ENCODE data around the gene NBEAL2. TPM values are rescaled to one million over a fixed set of nuclear protein-coding genes. Genes with fewer than 3 reads are reported as not detected.
A peak's percentile ranks its signal among the peaks of the same experiment; 100 is the strongest.

NBEAL2 gene
- total and polyA plus RNA-seq, 11 donors = 8.1 to 45.7 (median 13.1) TPM

GRCh38 chr3:47015151-47015550 lies 35.7 kb downstream of the NBEAL2 start:
- TF ChIP-seq POLR2A (IDR thresholded peaks at IDR 0.05) (no peak), CTCF (IDR thresholded peaks at IDR 0.05) (no peak)
- H3K27me3 ChIP-seq = no peaks in the 10 kb centered on the region
- intact Hi-C loops (cut with DNase I) = loop anchor here in 1 of 10 donors (10.0 kb wide), 1 partner anchor 310 kb away; no protein-coding TSS in a partner anchor
- H3K9me3 ChIP-seq = no peaks in the 10 kb centered on the region
- no peak overlapping the region for H3K4me3 ChIP-seq
- ATAC-seq (no peak), DNase-seq (no peak)
- peaks cover 0 to 63% (median 47%) of the 10 kb centered on the region in 9 donors for H3K36me3 ChIP-seq
- H3K4me1 ChIP-seq = peaks cover 0 to 16% (median under 1%) of the 10 kb centered on the region in 12 donors
- no peak overlapping the region for H3K27ac ChIP-seq

DNA sequence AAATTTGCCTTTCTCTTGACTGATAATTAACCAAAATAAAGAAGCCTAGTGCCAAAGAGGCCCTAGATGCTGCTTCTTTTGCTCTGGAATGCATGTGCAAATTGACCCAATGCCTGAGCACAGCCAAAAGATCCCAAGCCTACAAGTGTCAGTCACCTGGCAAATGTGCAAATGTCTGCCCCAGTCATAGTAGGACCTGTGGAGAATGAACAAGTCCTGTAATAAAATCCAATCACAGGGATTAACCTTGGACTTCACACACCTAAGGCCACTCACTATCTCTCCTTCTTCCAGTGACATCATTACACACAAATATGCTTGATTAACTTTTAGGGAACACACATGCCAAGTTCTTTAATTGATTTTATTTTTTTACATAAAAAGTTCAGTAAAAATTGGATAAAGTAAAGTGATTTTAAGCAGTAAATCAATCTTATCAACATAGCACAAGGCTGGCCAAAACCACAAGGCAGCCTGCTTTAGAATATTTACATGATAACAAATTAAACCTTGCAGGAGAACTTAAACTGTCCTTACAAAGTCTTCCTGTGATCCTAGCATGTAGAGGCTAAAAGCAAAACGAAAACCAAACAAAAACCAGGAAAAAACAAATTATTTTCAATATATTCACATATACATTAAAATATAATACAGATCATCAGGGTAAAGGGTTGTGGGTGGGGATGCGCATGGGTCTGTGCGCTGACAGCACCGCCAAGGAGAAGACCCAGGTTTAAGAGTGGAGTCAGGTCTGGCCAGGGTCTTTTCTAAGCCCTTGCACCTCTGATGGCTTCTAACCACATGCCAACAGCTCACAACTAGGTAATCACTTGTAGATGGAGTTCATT lies 36.8 kb downstream of the NBEAL2 start:
- Histone ChIP-seq H3K36me3 (peaks cover 0 to 67% (median 47%) of the 10 kb centered on the region in 9 donors), H3K4me3 (no peak overlapping the region), H3K9me3 (no peaks in the 10 kb centered on the region), H3K4me1 (peaks cover 0 to 16% (median under 1%) of the 10 kb centered on the region in 12 donors), H3K27me3 (no peaks in the 10 kb centered on the region), H3K27ac (no peak overlapping the region)
- ATAC-seq = no peak
- no peak for DNase-seq
- intact Hi-C loops (cut with DNase I) = loop anchor here in 1 of 10 donors (10.0 kb wide), 1 partner anchor 308 kb away; no protein-coding TSS in a partner anchor
- TF ChIP-seq CTCF (IDR thresholded peaks at IDR 0.05) (no peak), POLR2A (IDR thresholded peaks at IDR 0.05) (no peak)
- WGBS, 4 donors = 91 to 95% (median 93%) methylated on average over 4 of the region's 4 CpGs

GRCh38 chr3:47016934-47017435 lies 37.5 kb downstream of the NBEAL2 start:
- no peak for DNase-seq
- no peak for ATAC-seq
- no peak for TF ChIP-seq POLR2A (IDR thresholded peaks at IDR 0.05)
- TF ChIP-seq CTCF (IDR thresholded peaks at IDR 0.05) = no peak
- Histone ChIP-seq H3K27me3 (no peaks in the 10 kb centered on the region), H3K27ac (peak overlapping the region in 1 of 12 donors; percentile 48), H3K36me3 (peaks cover 0 to 67% (median 47%) of the 10 kb centered on the region in 9 donors), H3K9me3 (no peaks in the 10 kb centered on the region), H3K4me3 (no peak overlapping the region), H3K4me1 (peaks cover 0 to 16% (median 1%) of the 10 kb centered on the region in 12 donors)
- intact Hi-C loops (cut with DNase I) = loop anchor here in 1 of 10 donors (10.0 kb wide), 1 partner anchor 308 kb away; no protein-coding TSS in a partner anchor
- 44 to 55% (median 49%) methylated on average over 1 of the region's 1 CpG for WGBS, 4 donors
